C4-2B (cell line): Measurements from ENCODE around the gene DNAJC27.

Experiments
- H3K27ac ChIP-seq: fragments of 450-650 bp; 2 replicates; pipeline ENCODE4 v1.5.1; 2017
- ZFX ChIP-seq: fragments of 450-650 bp; IDR thresholded peaks from 2 replicates; pipeline ENCODE4 v1.6.1; 2017
- TF ChIP-seq, protein P1 (sequence below): fragments of 450-650 bp; conservative IDR thresholded peaks from 2 replicates; pipeline ENCODE4 v1.5.1; 2017; ENCODE audit warnings: mild to moderate bottlenecking

The DNAJC27 gene

GRCh38 chr2:24926602-24927252 is 45.0 kb downstream of the DNAJC27 start:
- no peak overlapping the region for H3K27ac ChIP-seq

GRCh38 chr2:24926220-24926601 is 45.5 kb downstream of the DNAJC27 start:
- no peak overlapping the region for H3K27ac ChIP-seq
- no peak for TF ChIP-seq ZFX
- TF ChIP-seq, protein P1, sequence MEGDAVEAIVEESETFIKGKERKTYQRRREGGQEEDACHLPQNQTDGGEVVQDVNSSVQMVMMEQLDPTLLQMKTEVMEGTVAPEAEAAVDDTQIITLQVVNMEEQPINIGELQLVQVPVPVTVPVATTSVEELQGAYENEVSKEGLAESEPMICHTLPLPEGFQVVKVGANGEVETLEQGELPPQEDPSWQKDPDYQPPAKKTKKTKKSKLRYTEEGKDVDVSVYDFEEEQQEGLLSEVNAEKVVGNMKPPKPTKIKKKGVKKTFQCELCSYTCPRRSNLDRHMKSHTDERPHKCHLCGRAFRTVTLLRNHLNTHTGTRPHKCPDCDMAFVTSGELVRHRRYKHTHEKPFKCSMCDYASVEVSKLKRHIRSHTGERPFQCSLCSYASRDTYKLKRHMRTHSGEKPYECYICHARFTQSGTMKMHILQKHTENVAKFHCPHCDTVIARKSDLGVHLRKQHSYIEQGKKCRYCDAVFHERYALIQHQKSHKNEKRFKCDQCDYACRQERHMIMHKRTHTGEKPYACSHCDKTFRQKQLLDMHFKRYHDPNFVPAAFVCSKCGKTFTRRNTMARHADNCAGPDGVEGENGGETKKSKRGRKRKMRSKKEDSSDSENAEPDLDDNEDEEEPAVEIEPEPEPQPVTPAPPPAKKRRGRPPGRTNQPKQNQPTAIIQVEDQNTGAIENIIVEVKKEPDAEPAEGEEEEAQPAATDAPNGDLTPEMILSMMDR: no peak

More at GRCh38 chr2:24926602-24927252, 45.0 kb downstream of the DNAJC27 start:
- TF ChIP-seq, protein P1: no peak
- TF ChIP-seq ZFX: no peak

DNA sequence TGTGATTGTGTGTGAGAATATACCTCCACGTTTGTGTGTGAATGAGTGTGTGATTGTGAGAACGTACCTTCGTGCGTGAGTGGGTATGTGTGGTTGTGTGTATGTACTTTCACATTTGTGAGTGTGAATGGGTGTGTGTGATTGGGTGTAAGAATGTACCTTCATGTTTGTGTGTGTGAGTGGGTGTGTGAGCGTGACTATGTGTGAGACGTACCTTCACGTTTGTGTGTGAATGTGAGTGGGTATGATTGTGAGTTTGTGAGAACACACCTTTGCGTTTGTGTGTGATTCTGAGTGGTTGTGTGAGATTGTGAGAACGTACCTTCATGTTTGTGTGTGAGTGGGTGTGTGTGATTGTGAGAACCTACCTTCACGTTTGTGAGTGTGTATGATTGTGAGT is 45.9 kb downstream of the DNAJC27 start:
- TF ChIP-seq ZFX: no peak
- TF ChIP-seq, protein P1: no peak
- H3K27ac ChIP-seq: no peak overlapping the region

DNA sequence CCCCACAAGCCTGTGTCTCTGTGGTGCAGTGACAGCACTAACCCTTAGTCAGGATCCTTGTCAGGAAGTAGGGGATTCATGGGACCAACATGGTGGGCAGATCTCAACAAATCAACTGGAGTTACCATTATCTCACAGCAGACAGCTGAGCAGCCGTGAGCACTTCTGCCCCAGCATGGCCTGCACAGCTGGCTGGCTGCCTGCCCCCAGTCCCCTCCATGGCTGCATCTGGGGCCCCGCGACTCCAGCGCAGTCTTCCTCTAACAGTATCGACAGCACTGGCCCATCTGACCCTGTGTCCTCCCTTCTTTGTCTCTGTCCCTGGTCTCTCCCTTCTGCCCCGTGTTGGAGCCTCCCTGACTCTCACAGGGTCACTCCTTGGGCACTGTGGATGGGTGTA is 47.0 kb downstream of the DNAJC27 start:
- H3K27ac ChIP-seq: no peak overlapping the region
- TF ChIP-seq, protein P1: no peak
- TF ChIP-seq ZFX: no peak

- H3K27ac ChIP-seq: no peak overlapping the region
- no peak for TF ChIP-seq ZFX
- TF ChIP-seq, protein P1: no peak
Observed at GRCh38 chr2:24924266-24924665, 47.5 kb downstream of the DNAJC27 start.

- H3K27ac ChIP-seq: no peak overlapping the region
- no peak for TF ChIP-seq ZFX
- TF ChIP-seq, protein P1: no peak
Observed at GRCh38 chr2:24923106-24923505, 48.6 kb downstream of the DNAJC27 start.

- no peak overlapping the region for H3K27ac ChIP-seq
- TF ChIP-seq, protein P1: no peak
- no peak for TF ChIP-seq ZFX
Observed at GRCh38 chr2:24922556-24922955, 49.2 kb downstream of the DNAJC27 start.
